ENCODE results near the gene HES1.

GRCh38 chr3:194141415-194142155, 5.6 kb downstream of the HES1 start:
- TF ChIP-seq CTCF (IDR thresholded peaks at IDR 0.05; ENCODE audit: insufficient read depth, low read length) (no peak), POLR2AphosphoS5 (IDR thresholded peaks at IDR 0.05; ENCODE audit: low read depth) (no peak), REST (IDR thresholded peaks at IDR 0.05; ENCODE audit: insufficient replicate concordance, low read depth) (no peak)
